ENCODE measurements around the gene RHOT2. TPM values are rescaled to one million over a fixed set of nuclear protein-coding genes. Genes with fewer than 3 reads are reported as not detected.
"Not testable (repeated sequence)": the region's sequence is repeated elsewhere in the genome, so short reads cannot be mapped to it uniquely, and the experiment has no call there.

RHOT2 gene
- total RNA-seq, 2 experiments from 2014 or later, result 202 to 209 TPM

DNA sequence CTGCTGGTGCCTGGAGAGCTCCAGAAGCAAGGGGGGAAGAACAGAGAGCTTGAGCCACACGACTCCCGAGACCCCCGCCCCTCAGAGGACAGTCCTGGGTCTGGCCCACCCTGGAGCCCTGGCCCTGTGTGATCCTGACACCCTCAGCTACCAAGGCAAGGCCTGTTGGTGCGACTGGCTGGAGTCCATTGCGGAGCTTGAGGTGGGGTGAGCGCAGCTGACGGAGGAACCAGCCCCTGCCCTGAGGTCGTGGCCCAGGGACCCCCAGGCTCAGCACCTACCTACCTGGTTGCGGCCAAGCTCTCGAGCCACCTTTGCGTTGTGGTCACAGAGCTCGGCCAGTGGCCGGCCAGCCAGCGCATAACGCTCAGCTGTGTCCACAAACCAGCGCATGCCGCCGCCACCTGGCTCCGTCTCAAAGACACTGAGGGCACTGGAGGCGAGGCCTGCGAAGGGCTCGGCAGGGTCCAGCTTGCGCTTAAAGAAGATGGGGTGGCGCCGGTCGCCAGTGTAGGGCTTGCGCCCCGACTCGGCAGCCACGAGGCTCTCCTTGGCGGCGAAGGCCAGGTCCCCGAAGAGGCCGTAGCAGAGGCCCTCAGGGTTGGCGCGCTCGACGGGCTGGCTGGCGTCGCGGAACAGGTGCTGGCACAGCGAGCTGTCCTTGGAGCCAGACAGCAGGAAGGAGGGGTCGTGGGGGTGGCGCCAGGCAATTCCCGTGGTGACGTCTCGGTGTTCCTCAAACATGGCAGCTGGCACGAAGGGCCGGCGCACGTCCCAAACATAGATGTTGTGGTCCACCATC lies 18.7 kb downstream of the RHOT2 start:
- no peak overlapping the region for H3K4me3 ChIP-seq (ENCODE audit: low read length)
- Mint-ChIP-seq H3K4me1 (ENCODE audit: low read depth) (peaks cover 16% of the 10 kb centered on the region), H3K27ac (no peak overlapping the region), H3K4me3 (peak overlapping the region; percentile 42), H3K9me3 (no peaks in the 10 kb centered on the region), H3K27me3 (no peaks in the 10 kb centered on the region), H3K36me3 (ENCODE audit: low read depth) (peaks cover 16% of the 10 kb centered on the region)
- no peaks in the 10 kb centered on the region for H3K27me3 ChIP-seq (ENCODE audit: control insufficient read depth in 1 of 2, insufficient read depth in 2 of 2, low read length in 2 of 2)
- H3K27ac ChIP-seq (ENCODE audit: low read depth in 1 of 2, low read length in 2 of 2), result no peak overlapping the region
- POLR2A ChIA-PET, result interaction anchor here (1.5 kb wide), 1 partner anchor 9 kb away, joined by 5 read pairs; no protein-coding TSS in a partner anchor
- H3K4me1 ChIP-seq (ENCODE audit: insufficient read depth, low read length), result peaks cover 66% of the 10 kb centered on the region
- H3K36me3 ChIP-seq (ENCODE audit: insufficient read depth, low read length), result peaks cover 26% of the 10 kb centered on the region
- ATAC-seq (ENCODE audit: poor library complexity) (no peak), DNase-seq (peak in 1 of 14 experiments; percentile 43)
- CTCF ChIA-PET, result interaction anchor here (1.8 kb wide), 1 partner anchor 19 kb away, joined by 5 read pairs; the partner anchor contains the start of gene RHOT2
- TF ChIP-seq, protein P1, sequence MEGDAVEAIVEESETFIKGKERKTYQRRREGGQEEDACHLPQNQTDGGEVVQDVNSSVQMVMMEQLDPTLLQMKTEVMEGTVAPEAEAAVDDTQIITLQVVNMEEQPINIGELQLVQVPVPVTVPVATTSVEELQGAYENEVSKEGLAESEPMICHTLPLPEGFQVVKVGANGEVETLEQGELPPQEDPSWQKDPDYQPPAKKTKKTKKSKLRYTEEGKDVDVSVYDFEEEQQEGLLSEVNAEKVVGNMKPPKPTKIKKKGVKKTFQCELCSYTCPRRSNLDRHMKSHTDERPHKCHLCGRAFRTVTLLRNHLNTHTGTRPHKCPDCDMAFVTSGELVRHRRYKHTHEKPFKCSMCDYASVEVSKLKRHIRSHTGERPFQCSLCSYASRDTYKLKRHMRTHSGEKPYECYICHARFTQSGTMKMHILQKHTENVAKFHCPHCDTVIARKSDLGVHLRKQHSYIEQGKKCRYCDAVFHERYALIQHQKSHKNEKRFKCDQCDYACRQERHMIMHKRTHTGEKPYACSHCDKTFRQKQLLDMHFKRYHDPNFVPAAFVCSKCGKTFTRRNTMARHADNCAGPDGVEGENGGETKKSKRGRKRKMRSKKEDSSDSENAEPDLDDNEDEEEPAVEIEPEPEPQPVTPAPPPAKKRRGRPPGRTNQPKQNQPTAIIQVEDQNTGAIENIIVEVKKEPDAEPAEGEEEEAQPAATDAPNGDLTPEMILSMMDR (IDR thresholded peaks at IDR 0.05), result no peak
- peaks cover 0 to 7% of the 10 kb centered on the region in 2 experiments for H3K9me3 ChIP-seq (ENCODE audit: control insufficient read depth in 1 of 2, insufficient read depth in 1 of 2, low read length in 2 of 2)
- intact Hi-C loops (cut with DNase I, micrococcal nuclease), result no loop called here

DNA sequence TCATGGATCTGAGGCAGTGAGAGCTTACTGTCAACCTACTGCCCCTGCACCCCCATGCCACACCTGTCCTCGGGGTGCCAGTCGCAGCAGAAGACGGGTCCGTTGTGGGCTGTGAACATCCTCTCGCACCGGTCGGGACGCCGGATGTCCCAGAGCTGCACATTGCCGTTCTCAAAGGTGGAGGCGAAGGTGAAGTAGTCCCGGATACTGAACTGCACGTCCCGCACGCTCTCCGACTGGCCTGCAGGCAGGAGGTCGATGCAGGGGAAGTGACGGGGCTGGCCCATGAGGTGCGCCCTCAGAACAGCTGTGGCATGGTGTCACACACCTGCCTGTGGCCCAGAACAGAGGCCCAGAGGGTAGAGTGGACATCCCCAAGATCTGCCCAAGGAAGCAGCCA lies 19.6 kb downstream of the RHOT2 start:
- CTCF ChIA-PET, result interaction anchor here (1.8 kb wide), 1 partner anchor 20 kb away, joined by 5 read pairs; the partner anchor contains the start of gene RHOT2
- ATAC-seq (ENCODE audit: poor library complexity), result no peak
- H3K4me1 Mint-ChIP-seq (ENCODE audit: low read depth), result peaks cover 18% of the 10 kb centered on the region
- POLR2A ChIA-PET, result no interaction called here
- intact Hi-C loops (cut with DNase I, micrococcal nuclease), result no loop called here
- no peak overlapping the region for H3K4me3 Mint-ChIP-seq
- no peak overlapping the region for H3K27ac Mint-ChIP-seq
- H3K27me3 Mint-ChIP-seq, result no peaks in the 10 kb centered on the region
- TF ChIP-seq, protein P1 (IDR thresholded peaks at IDR 0.05), result no peak
- peaks cover 10% of the 10 kb centered on the region for H3K36me3 Mint-ChIP-seq (ENCODE audit: low read depth)
- peaks cover 57% of the 10 kb centered on the region for H3K4me1 ChIP-seq (ENCODE audit: insufficient read depth, low read length)
- no peaks in the 10 kb centered on the region for H3K9me3 Mint-ChIP-seq
- H3K36me3 ChIP-seq (ENCODE audit: insufficient read depth, low read length), result peaks cover 18% of the 10 kb centered on the region
- DNase-seq, result no peak
- no peak overlapping the region for H3K27ac ChIP-seq (ENCODE audit: low read depth in 1 of 2, low read length in 2 of 2)
- peaks cover 0 to 7% of the 10 kb centered on the region in 2 experiments for H3K9me3 ChIP-seq (ENCODE audit: control insufficient read depth in 1 of 2, insufficient read depth in 1 of 2, low read length in 2 of 2)
- no peak overlapping the region for H3K4me3 ChIP-seq (ENCODE audit: low read length)
- H3K27me3 ChIP-seq (ENCODE audit: control insufficient read depth in 1 of 2, insufficient read depth in 2 of 2, low read length in 2 of 2), result no peaks in the 10 kb centered on the region

DNA sequence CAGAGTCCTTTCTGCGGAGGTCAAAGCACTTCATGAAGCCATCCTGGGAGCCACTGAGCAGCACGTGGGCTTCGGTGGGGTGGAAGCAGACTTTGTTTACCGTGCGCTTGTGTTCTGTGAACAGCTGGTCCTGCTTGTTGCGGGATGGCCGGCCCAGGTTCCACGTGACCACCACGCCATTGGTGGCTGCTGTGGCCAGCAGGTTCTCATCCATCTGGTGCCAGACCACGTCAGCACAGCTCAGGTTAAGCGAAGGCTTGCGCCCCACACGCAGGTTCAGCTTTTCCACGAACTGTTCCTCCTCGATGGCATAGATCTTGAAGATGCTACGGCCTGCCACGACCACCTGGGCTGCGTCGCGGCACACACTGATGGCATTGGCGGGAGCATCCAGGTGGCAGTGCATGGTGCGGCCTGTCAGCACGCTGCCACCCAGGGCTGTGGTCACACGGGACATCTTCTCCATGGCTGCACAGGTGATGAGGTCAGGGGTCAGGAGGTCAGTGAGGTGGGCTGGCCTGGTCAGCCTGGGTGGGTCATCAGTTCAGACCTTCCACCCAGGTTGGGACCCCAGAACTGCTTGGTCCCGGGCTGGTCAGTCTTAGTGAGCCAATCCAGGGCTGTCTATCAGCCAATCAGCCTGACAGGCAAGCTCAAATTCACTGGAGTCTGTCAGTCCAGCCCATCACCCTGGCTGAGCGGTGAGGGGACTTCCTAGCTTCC lies 21.4 kb downstream of the RHOT2 start:
- Histone ChIP-seq H3K27ac (ENCODE audit: low read depth in 1 of 2, low read length in 2 of 2) (peak overlapping the region; percentile 69 to 73), H3K36me3 (ENCODE audit: insufficient read depth, low read length) (peaks cover 11% of the 10 kb centered on the region), H3K27me3 (ENCODE audit: control insufficient read depth in 1 of 2, insufficient read depth in 2 of 2, low read length in 2 of 2) (no peaks in the 10 kb centered on the region), H3K4me3 (ENCODE audit: low read length) (peak overlapping the region; percentile 88), H3K9me3 (ENCODE audit: control insufficient read depth in 1 of 2, insufficient read depth in 1 of 2, low read length in 2 of 2) (peaks cover 0 to 7% of the 10 kb centered on the region in 2 experiments), H3K4me1 (ENCODE audit: insufficient read depth, low read length) (peaks cover 52% of the 10 kb centered on the region)
- intact Hi-C loops (cut with DNase I, micrococcal nuclease), result no loop called here
- Mint-ChIP-seq H3K27ac (peak overlapping the region; percentile 88), H3K27me3 (no peaks in the 10 kb centered on the region), H3K4me3 (peak overlapping the region; percentile 96), H3K4me1 (ENCODE audit: low read depth) (peaks cover 15% of the 10 kb centered on the region), H3K9me3 (no peaks in the 10 kb centered on the region), H3K36me3 (ENCODE audit: low read depth) (peaks cover 5% of the 10 kb centered on the region)
- POLR2A ChIA-PET, result interaction anchor here (0.9 to 3.0 kb wide), 9 partner anchors 8 to 314 kb away, joined by 3 to 35 read pairs (median 6); partner anchors contain the start of genes CHTF18, METTL26, RHOT2 and RPUSD1
- DNase-seq (peak in 1 of 14 experiments; percentile 44), ATAC-seq (ENCODE audit: poor library complexity) (no peak)
- TF ChIP-seq, protein P1 (IDR thresholded peaks at IDR 0.05), result no peak
- CTCF ChIA-PET, result interaction anchor here (1.0 to 1.3 kb wide), 2 partner anchors 22 to 23 kb away, joined by 3 read pairs; no protein-coding TSS in a partner anchor

DNA sequence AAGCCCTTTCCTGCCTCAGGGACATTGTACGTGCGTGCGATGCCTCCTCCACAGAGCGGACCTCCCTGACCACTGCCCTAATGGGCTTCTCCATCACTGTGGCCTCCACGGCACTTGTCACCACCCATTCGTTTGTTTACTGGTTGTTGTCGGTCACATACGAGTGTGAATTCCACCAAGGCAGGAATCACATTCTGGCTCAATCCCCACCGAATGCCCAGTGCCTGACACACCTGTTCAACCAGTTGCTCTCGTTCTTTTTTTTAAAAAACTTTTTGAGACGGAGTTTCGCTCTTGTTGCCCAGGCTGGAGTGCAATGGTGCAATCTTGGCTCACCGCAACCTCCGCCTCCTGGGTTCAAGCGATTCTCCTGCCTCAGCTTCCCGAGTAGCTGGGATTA lies 23.3 kb downstream of the RHOT2 start:
- H3K9me3 Mint-ChIP-seq; H3K9me3 ChIP-seq (ENCODE audit: control insufficient read depth in 1 of 2, insufficient read depth in 1 of 2, low read length in 2 of 2); ATAC-seq (ENCODE audit: poor library complexity); H3K27me3 ChIP-seq (ENCODE audit: control insufficient read depth in 1 of 2, insufficient read depth in 2 of 2, low read length in 2 of 2); DNase-seq; H3K27ac Mint-ChIP-seq; H3K4me3 ChIP-seq (ENCODE audit: low read length); CTCF ChIA-PET; H3K27ac ChIP-seq (ENCODE audit: low read depth in 1 of 2, low read length in 2 of 2); H3K36me3 ChIP-seq (ENCODE audit: insufficient read depth, low read length); H3K36me3 Mint-ChIP-seq (ENCODE audit: low read depth); H3K27me3 Mint-ChIP-seq: not testable (repeated sequence)
- POLR2A ChIA-PET, result interaction anchor here (0.7 to 2.2 kb wide), 4 partner anchors 11 to 116 kb away, joined by 3 to 8 read pairs (median 3); partner anchors contain the start of genes CHTF18, RHOT2, RPUSD1 and STUB1
- peak overlapping the region; percentile 96 for H3K4me3 Mint-ChIP-seq
- H3K4me1 Mint-ChIP-seq (ENCODE audit: low read depth), result peaks cover 22% of the 10 kb centered on the region
- H3K4me1 ChIP-seq (ENCODE audit: insufficient read depth, low read length), result peaks cover 51% of the 10 kb centered on the region
- intact Hi-C loops (cut with DNase I, micrococcal nuclease), result loop anchor here in 1 of 2 experiments (10.0 kb wide), 2 partner anchors 724 to 1274 kb away; partner anchors contain the start of genes RNF151, RPS2 and UNKL
